ENCODE measurements around the gene CORO1A. TPM values are rescaled to one million over a fixed set of nuclear protein-coding genes. Genes with fewer than 3 reads are reported as not detected.
"Not testable (repeated sequence)": the region's sequence is repeated elsewhere in the genome, so short reads cannot be mapped to it uniquely, and the experiment has no call there.

The CORO1A gene
- total RNA-seq, 1 experiment from 2014 or later: 3.7 TPM

DNA sequence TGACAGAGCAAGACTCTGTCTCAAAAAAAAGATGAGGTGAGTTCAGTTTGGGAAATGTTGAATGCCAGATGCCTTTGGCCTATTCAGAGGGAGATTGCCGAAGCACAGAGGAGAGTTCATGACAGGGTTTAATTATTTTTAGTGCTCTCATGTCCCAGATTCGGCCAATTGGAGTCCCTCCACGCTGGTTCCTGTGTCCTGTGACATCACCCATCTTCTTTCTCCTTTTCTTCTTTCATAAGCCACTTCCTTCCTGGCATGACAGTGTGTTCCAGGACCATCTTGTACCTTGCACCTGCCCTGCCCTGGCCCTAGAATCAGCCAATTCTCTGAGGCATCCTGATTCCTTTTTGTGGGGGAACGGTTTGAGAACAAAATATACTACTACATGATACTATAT is 28.0 kb downstream of the CORO1A start:
- H3K9me3 ChIP-seq (ENCODE audit: control insufficient read depth, insufficient read depth, low read depth, low read length); intact Hi-C loops (cut with micrococcal nuclease; ENCODE audit: unreplicated experiment); DNase-seq (ENCODE audit: low read depth, low spot score); H3K4me3 ChIP-seq (ENCODE audit: low read depth in 2 of 2, low read length in 2 of 2); BruUV-seq (replicated peaks); POLR2A ChIA-PET; H3K36me3 ChIP-seq (ENCODE audit: control insufficient read depth, insufficient read depth, low read length); ATAC-seq; H3K27me3 ChIP-seq (ENCODE audit: control insufficient read depth, insufficient read depth, low read length); in situ Hi-C loops (cut with HindIII; ENCODE audit: low pct_unique_long_range_greater_than_20kb, low sequenced_read_pairs); H3K27ac ChIP-seq (ENCODE audit: low read length); H3K4me1 ChIP-seq (ENCODE audit: control insufficient read depth, insufficient read depth, low read length); CTCF ChIA-PET: not testable (repeated sequence)

DNA sequence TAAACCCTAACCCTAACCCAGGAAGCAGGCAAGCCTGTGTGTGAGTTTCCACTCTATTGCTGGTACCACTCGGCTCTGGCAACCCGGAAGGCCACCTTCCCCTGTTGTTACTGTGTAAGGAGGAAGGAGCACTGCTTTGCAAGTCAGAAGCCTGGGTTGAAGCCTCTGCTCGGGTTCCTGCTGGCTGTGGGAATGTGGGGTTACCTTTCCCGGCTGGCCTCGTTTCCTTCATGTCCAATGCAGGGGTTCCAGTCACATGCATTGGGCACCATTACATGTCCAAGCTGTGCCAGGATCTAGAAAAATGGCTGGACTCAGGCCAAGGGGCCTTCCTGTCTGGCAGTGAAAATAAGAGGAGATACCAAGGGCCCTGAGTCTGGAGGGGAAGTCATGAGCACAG is 33.7 kb downstream of the CORO1A start:
- H3K27me3 ChIP-seq (ENCODE audit: control insufficient read depth, insufficient read depth, low read length); H3K36me3 ChIP-seq (ENCODE audit: control insufficient read depth, insufficient read depth, low read length); DNase-seq (ENCODE audit: low read depth, low spot score); CTCF ChIA-PET; ATAC-seq; in situ Hi-C loops (cut with HindIII; ENCODE audit: low pct_unique_long_range_greater_than_20kb, low sequenced_read_pairs); H3K27ac ChIP-seq (ENCODE audit: low read length); intact Hi-C loops (cut with micrococcal nuclease; ENCODE audit: unreplicated experiment); H3K4me3 ChIP-seq (ENCODE audit: low read depth in 2 of 2, low read length in 2 of 2); POLR2A ChIA-PET; BruUV-seq (replicated peaks); H3K9me3 ChIP-seq (ENCODE audit: control insufficient read depth, insufficient read depth, low read depth, low read length); H3K4me1 ChIP-seq (ENCODE audit: control insufficient read depth, insufficient read depth, low read length): not testable (repeated sequence)

Other genes with a start within 250 kb of the CORO1A start
- gene TMEM219, start 221.5 kb upstream of the CORO1A start, total RNA-seq (2021; ENCODE audit: unreplicated experiment): 161 TPM
- 99.4 TPM for gene TAOK2, start 209.7 kb upstream of the CORO1A start, total RNA-seq (2021; ENCODE audit: unreplicated experiment)
- gene HIRIP3, start 188.0 kb upstream of the CORO1A start, total RNA-seq (2021; ENCODE audit: unreplicated experiment): 25.3 TPM
- 104 TPM for gene INO80E, start 187.4 kb upstream of the CORO1A start, total RNA-seq (2021; ENCODE audit: unreplicated experiment)
- 3.2 TPM for gene DOC2A, start 172.6 kb upstream of the CORO1A start, total RNA-seq (2021; ENCODE audit: unreplicated experiment)
- not detected for gene C16orf92, start 160.4 kb upstream of the CORO1A start, total RNA-seq (2021; ENCODE audit: unreplicated experiment)
- gene TLCD3B, start 152.3 kb upstream of the CORO1A start, total RNA-seq (2021; ENCODE audit: unreplicated experiment): 3.5 TPM
- gene ALDOA, start 117.8 kb upstream of the CORO1A start, total RNA-seq (2021; ENCODE audit: unreplicated experiment): 2,516 TPM
- 186 TPM for gene PPP4C, start 107.6 kb upstream of the CORO1A start, total RNA-seq (2021; ENCODE audit: unreplicated experiment)
- gene TBX6, start 91.7 kb upstream of the CORO1A start, total RNA-seq (2021; ENCODE audit: unreplicated experiment): 0.46 TPM
- 0.69 TPM for gene YPEL3, start 87.4 kb upstream of the CORO1A start, total RNA-seq (2021; ENCODE audit: unreplicated experiment)
- 2.5 TPM for gene GDPD3, start 70.1 kb upstream of the CORO1A start, total RNA-seq (2021; ENCODE audit: unreplicated experiment)
- 47.1 TPM for gene MAPK3, start 60.4 kb upstream of the CORO1A start, total RNA-seq (2021; ENCODE audit: unreplicated experiment)
- gene BOLA2B, start 10.1 kb downstream of the CORO1A start, total RNA-seq (2021; ENCODE audit: unreplicated experiment): 178 TPM
- gene SLX1A, start 10.3 kb downstream of the CORO1A start, total RNA-seq (2021; ENCODE audit: unreplicated experiment): 18.5 TPM
- 16.8 TPM for gene SULT1A3, start 15.7 kb downstream of the CORO1A start, total RNA-seq (2021; ENCODE audit: unreplicated experiment)
- gene NPIPB13, start 64.9 kb downstream of the CORO1A start, total RNA-seq (2021; ENCODE audit: unreplicated experiment): 19.8 TPM
- 90.7 TPM for gene CD2BP2, start 171.7 kb downstream of the CORO1A start, total RNA-seq (2021; ENCODE audit: unreplicated experiment)
- gene TBC1D10B, start 186.9 kb downstream of the CORO1A start, total RNA-seq (2021; ENCODE audit: unreplicated experiment): 52.6 TPM
- not detected for gene MYL11, start 191.2 kb downstream of the CORO1A start, total RNA-seq (2021; ENCODE audit: unreplicated experiment)
- gene SEPTIN1, start 199.0 kb downstream of the CORO1A start, total RNA-seq (2021; ENCODE audit: unreplicated experiment): 1.7 TPM
- 16.6 TPM for gene ZNF48, start 211.8 kb downstream of the CORO1A start, total RNA-seq (2021; ENCODE audit: unreplicated experiment)
- 14.4 TPM for gene ZNF771, start 224.0 kb downstream of the CORO1A start, total RNA-seq (2021; ENCODE audit: unreplicated experiment)
- 120 TPM for gene DCTPP1, start 246.4 kb downstream of the CORO1A start, total RNA-seq (2021; ENCODE audit: unreplicated experiment)